GM19240 (cell line): ENCODE data around the gene NUP210.
"Not testable (repeated sequence)": the region's sequence is repeated elsewhere in the genome, so short reads cannot be mapped to it uniquely, and the experiment has no call there.

Experiments used
- DNase-seq: peaks from one replicate; pipeline ENCODE4 v3.0.0; 2011; ENCODE audit warnings: low spot score; ENCODE audit not compliant: insufficient read length

Gene NUP210

DNA sequence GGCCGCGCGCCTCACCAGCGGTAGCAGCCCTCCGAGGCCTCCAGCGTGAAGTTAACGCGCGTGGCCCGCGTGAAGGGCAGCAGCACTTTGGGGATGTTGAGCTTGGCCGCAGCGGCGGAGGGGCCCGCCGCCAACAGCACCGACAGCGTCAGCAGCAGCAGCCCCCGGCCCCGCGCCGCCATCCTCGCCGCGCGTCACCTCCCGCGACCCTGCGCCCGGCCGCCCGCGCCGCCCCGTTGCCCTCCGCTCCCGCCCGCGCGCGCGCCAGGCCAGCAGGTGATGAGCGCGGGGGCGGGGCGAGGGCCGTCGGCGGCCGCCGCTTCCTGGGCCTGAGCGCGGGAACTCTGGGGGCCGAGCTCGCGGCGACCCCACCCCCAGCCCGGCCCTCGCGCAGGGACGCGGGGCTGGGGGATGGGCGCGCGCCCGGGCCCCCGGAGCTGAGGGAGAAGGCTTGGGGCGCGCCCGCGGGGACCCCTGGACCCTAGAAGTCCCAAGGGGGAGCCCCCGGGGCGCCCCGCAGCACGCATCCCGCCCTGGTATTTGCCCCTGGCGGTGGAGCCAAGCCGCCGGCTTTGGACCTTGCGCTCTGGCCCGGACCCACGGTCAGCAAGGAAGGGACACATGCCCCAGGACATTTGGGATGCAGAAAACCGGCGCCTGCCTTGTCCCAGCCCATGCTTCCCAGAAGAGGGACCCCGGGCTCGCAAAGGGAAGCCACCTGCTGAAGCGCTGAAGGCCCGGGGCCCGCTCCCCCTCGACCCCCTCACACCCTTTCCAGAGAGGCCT lies at the start of gene NUP210:
Gene NUP210 (minus strand): TSS at position 278 of the 786 bp plus-strand sequence. CDS start 96 bp downstream, at position 182.
- peak; percentile 70 for DNase-seq

- DNase-seq: no peak
Observed at GRCh38 chr3:13466781-13467180, 46.7 kb upstream of the NUP210 start.

- no peak for DNase-seq
Observed at GRCh38 chr3:13465236-13465873, 45.2 kb upstream of the NUP210 start.

DNA sequence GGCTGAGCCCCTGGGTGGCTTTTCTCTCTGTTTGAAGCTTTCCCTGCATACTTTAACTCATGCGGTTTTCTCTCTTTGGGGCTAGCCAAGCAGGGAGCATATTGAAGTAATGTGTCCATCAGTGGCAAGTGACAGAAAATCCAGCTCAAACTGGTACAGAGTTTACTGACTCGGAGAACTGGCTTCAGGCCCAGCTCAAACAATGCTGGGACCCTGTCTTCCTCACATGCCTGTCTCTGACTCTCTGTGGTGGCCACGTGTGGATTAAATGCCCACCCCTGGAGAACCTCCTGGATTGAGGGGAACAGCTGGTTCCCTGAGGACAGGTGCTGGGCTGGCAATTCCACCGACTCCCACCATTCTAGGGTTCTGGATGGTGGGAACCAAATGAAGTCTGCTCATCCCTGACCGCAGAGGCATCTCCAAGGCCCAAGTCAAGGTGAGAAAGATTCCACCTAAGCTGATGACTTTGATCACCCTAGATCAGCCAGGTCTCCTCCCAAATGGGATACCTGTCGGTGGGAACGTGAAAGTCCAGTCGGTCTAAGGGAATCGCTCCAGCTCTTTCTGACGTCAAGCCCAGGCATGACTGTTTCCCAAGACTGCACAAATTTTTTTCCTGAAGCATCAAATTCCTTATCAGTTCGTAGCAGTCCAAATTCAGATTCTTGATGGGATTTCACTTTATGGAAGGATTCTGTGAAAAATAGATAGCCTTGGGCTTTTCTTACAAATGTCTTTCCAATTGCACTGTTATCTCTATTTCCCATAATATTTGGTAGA lies 43.7 kb upstream of the NUP210 start:
- no peak for DNase-seq

DNA sequence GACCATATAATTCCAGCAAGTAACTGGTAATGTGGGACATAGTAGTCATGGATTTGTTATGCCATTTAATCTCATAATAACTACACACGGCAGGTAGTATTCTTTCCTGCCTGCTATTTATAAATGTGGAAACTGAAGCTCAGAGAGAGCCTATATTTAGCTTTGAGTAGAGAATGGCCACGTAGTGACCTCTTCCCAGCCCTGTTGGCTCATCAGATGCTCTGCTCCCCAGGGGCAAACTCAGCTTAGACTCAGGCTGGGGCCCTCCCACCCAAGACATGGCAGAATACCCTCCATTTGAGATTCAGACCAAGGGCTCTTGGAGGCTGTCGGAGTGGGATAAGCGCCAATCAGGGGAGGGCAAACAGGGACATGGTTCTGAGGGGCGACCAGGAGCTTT lies 42.7 kb upstream of the NUP210 start:
- DNase-seq: no peak

DNA sequence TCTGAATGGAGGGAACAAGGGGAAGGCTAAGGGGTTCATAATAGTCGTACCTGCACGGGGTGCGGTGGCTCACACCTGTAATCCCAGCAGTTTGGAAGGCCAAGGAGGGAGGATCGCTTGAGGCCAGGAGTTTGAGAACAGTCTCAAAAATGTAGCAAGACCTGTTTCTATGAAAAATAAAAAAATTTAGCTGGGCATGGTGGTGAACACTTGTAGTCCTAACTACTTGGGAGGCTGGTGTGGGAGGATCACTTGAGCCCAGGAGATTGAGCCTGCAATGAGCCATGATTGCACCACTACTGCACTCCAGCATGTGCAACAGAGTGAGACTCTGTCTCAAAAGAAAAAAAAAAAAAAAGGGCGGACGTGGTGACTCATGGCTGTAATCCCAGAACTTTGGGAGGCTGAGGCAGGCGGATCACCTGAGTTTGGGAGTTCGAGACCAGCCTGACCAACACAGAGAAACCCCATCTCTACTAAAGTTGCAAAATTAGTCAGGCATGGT lies 42.1 kb upstream of the NUP210 start:
- DNase-seq: no peak

GRCh38 chr3:13461169-13462124 lies 41.3 kb upstream of the NUP210 start:
- DNase-seq: peak; percentile 23

- no peak for DNase-seq
Observed at GRCh38 chr3:13460341-13460736, 40.2 kb upstream of the NUP210 start.

DNA sequence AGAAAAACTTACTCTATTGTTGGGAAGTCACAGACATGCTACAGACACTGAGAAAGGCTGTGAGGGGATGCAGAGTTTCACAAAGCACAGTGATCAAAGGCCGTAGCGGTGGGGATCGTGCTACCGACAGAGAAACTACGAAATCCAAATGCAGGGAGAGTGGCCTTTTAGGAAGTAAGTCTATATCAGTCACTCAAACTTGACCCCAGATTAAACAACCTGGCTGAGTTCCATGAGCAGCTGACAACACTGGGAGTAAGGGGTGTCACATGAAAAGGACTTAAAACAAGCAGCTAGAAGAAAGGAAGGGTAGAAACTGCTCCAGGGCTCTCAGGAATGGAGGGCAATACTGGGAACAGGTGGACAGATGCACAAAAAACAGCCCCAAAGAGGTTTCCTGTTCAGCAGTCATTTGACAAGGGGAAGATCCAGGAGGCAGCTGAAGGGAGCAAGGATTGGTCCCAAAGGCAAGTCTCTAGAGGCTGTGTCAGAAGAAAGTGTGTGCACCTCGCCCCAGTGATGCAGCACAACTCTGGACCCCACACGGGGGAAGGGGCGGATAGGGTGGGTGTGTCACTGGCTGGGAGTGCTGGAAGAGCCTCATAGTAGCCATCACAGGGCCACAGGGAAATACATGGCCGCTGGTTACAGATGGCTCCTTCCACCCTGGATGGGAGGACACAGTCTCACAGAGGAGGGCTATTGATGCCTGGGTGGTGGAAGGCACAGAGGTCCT lies 39.7 kb upstream of the NUP210 start:
- DNase-seq: no peak

DNA sequence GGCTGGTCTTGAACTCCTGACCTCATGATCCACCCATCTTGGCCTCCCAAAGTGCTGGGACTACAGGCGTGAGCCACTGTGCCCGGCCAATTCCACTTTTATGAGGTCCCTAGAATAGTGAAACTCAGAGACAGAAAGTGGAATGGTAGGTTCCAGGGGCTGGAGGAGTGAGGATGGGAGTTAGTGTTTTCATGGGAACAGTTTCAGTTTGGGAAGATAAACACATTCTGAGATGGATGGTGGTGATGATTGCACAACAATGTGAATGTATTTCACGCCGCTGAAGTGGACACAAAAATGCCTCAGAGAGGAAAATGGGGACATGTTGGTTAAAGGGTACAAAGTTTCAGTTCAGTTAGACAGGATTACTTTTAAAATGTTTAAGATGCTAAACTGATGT lies 37.5 kb upstream of the NUP210 start:
- no peak for DNase-seq

- DNase-seq: no peak
Observed at GRCh38 chr3:13455644-13456043, 35.5 kb upstream of the NUP210 start.

- no peak for DNase-seq
Observed at GRCh38 chr3:13452490-13453335, 32.6 kb upstream of the NUP210 start.

DNA sequence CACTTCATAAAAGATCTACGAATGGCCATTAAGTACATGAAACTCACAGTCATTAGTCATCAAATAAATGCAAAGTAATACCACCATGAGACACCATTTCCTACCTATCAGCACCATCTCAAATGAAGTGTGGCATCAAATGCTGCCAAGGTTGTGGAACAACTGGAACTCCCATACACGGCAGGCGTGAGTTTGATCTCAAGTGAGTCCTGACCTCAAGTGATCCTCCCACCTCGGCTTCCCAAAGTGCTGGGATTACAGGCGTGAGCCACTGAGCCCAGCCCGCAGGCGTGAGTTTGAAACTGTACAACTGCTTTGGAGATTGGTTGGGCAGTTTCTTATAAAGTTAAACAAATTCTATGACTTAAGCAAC lies 31.2 kb upstream of the NUP210 start:
- no peak for DNase-seq

GRCh38 chr3:13442882-13443281 lies 22.8 kb upstream of the NUP210 start:
- not testable (repeated sequence) for DNase-seq

GRCh38 chr3:13440204-13440817 lies 20.2 kb upstream of the NUP210 start:
- no peak for DNase-seq

- DNase-seq: not testable (repeated sequence)
Observed at GRCh38 chr3:13436213-13436612, 16.1 kb upstream of the NUP210 start.

DNA sequence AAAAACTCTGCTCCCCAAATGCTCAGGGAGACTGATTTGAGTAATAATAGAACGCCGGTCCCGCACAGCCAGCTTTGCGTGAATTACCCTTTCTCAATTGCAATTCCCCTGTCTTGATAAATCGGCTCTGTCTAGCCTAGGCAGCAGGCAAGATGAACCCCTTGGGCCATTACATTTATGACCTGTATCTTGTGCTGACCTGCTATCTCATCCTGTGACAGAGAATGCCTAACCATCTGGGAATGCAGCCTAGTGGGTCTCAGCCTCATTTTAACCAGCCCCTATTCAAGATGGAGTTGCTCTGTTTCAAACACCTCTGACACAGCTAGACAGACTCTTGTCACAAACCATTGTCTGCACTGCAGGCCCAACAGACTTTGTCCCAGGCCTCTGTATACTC lies 13.8 kb upstream of the NUP210 start:
- DNase-seq: no peak

DNA sequence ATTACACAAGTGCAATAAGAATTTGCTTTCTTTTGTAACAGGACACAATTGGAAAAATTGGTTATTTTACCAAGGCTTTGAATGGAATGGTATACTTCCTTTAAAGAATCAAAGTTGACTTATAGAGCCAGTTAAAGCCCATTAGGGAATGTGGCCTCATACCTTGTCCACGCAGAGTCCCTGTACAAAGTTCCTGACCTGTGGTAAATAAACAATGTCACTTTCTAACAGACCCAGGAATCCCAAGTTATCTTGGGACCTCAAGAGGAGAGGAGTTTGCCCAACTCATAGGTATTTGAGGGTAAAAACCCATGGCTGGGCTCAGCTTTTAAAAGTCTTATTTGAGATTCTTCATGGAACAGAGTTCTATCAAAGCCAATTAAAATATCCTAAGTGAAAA lies 12.0 kb upstream of the NUP210 start:
- no peak for DNase-seq

GRCh38 chr3:13430411-13430875 lies 10.3 kb upstream of the NUP210 start:
- DNase-seq: not testable (repeated sequence)
